Uterine smooth muscle cell (primary cell): ENCODE measurements around the gene SNAPC5. TPM values are rescaled to one million over a fixed set of nuclear protein-coding genes. Genes with fewer than 3 reads are reported as not detected.

Experiments used
- total RNA-seq: library from RNA; depleted of rRNA; stranded (reverse); fragments of >200 nt; gene quantifications from 2 replicates; pipeline ENCODE4 v1.2.3, GENCODE V29; 2014

Gene SNAPC5, protein sequence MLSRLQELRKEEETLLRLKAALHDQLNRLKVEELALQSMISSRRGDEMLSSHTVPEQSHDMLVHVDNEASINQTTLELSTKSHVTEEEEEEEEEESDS
- 16.0 and 36.2 TPM in 2 replicates for total RNA-seq

GRCh38 chr15:66497502-66498455, at the start of gene SNAPC5:
TSS of gene SNAPC5 (minus strand) at chr15:66497762. CDS start at chr15:66497731, 31 bp downstream.

GRCh38 chr15:66504563-66505429, 7.2 kb upstream of the SNAPC5 start, which contains the start of the genes RPL4 and ZWILCH:
TSS of gene RPL4 (minus strand) at chr15:66504855. CDS start at chr15:66504790, 65 bp downstream.
TSS of gene ZWILCH (plus strand) at chr15:66505326. CDS start at chr15:66505339, 13 bp downstream.

Other genes starting within 250 kb of the SNAPC5 start
- gene MEGF11, start 244.0 kb downstream of the SNAPC5 start, total RNA-seq, result not detected in 2 replicates
- gene DIS3L, start 204.2 kb downstream of the SNAPC5 start, total RNA-seq, result 26.0 and 27.6 TPM in 2 replicates
- 15.2 and 24.7 TPM in 2 replicates for gene TIPIN, start 141.1 kb downstream of the SNAPC5 start, total RNA-seq
- 35.1 and 42.8 TPM in 2 replicates for gene MAP2K1, start 110.8 kb downstream of the SNAPC5 start, total RNA-seq
- 2,649 and 2,706 TPM in 2 replicates for gene RPL4, start 7.1 kb upstream of the SNAPC5 start, total RNA-seq
- gene ZWILCH, start 7.6 kb upstream of the SNAPC5 start, total RNA-seq, result 15.2 and 39.3 TPM in 2 replicates
- 0.33 and 0.75 TPM in 2 replicates for gene LCTL, start 68.2 kb upstream of the SNAPC5 start, total RNA-seq
- gene SMAD6, start 204.5 kb upstream of the SNAPC5 start, total RNA-seq, result 11.0 and 11.3 TPM in 2 replicates